ENCODE measurements around the gene PTPRN.

PTPRN gene

DNA sequence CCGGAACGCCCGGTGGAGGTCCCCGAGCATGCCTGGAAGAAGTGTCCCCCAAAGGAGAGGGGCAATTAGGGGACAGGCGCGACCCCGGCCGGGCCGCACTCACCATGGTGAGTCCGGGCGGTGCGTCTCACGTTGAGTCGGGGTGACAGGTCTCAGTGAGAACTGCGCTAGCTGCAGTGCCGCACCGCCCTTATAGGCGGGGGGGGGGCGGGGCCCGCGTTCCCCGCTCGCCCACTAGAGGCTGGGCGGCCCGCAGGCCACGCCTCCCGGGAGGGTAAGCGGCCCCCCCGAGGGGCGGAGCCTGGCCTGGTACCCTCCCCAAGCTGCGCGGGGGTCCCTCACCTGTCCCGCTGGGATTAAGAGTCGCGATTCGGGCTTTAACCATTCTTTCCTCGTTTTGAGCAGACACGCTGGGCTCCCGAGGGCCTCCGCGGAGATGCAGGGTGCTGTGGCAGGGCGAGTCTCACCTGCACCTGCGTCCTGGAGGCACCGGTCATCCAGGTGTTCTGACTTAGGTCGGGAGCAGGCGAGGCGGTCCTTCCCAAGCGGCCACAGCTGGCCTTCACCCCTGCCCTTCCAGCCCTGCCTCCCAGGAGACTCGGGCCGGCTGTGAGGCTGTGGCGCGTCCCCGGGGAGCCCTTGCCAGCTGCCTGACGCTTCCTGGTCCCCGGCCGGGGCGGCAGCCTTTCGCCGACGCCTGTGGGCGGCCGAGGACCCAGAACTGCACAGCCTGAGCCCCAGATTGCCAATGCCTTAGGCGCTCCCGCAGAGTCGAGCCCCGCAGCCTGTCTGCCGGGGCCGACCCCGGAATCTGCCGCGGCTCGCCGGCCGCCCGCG, 55.2 kb downstream of the PTPRN start, which contains the start of gene TUBA4A:
Gene TUBA4A, minus strand, starts transcription at position 166 of the 837 bp plus-strand sequence. Its CDS starts 60 bp downstream, at position 106.
- H3K27me3 ChIP-seq (ENCODE audit: control insufficient read depth, low read length): peaks cover 6% of the 10 kb centered on the region
- peaks cover 38% of the 10 kb centered on the region for H3K79me2 ChIP-seq (ENCODE audit: control insufficient read depth, low read length)
- H3K4me3 ChIP-seq (ENCODE audit: low read length): peak within 1 kb of the TSS; percentile 83
- H3K4me2 ChIP-seq (ENCODE audit: low read length): peak within 1 kb of the TSS; percentile 97
- H3K9me2 ChIP-seq (replicated peaks; ENCODE audit: control insufficient read depth, low read length): no peaks in the 10 kb centered on the region
- peaks cover 55% of the 10 kb centered on the region for H3K4me1 ChIP-seq (ENCODE audit: control insufficient read depth, low read length)
- no peaks in the 10 kb centered on the region for H3K9me3 ChIP-seq (ENCODE audit: control insufficient read depth, insufficient read depth, low read length)
- peaks cover 7% of the 10 kb centered on the region; the same call in 1 of the 2 replicates for H4K20me1 ChIP-seq (ENCODE audit: control insufficient read depth, insufficient read depth, low read depth, low read length)
- TF ChIP-seq EZH2phosphoT487 (IDR thresholded peaks at IDR 0.05; ENCODE audit: borderline replicate concordance, low read length): no peak
- TF ChIP-seq, protein P1, sequence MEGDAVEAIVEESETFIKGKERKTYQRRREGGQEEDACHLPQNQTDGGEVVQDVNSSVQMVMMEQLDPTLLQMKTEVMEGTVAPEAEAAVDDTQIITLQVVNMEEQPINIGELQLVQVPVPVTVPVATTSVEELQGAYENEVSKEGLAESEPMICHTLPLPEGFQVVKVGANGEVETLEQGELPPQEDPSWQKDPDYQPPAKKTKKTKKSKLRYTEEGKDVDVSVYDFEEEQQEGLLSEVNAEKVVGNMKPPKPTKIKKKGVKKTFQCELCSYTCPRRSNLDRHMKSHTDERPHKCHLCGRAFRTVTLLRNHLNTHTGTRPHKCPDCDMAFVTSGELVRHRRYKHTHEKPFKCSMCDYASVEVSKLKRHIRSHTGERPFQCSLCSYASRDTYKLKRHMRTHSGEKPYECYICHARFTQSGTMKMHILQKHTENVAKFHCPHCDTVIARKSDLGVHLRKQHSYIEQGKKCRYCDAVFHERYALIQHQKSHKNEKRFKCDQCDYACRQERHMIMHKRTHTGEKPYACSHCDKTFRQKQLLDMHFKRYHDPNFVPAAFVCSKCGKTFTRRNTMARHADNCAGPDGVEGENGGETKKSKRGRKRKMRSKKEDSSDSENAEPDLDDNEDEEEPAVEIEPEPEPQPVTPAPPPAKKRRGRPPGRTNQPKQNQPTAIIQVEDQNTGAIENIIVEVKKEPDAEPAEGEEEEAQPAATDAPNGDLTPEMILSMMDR (IDR thresholded peaks at IDR 0.05; ENCODE audit: low read depth, low read length, poor library complexity, severe bottlenecking): no peak
- H3K36me3 ChIP-seq (ENCODE audit: control insufficient read depth, low read length): peaks cover 36% of the 10 kb centered on the region
- peak within 1 kb of the TSS; percentile 62 for H3K27ac ChIP-seq (ENCODE audit: low read depth, low read length)
- H3F3A ChIP-seq (ENCODE audit: control insufficient read depth, insufficient read depth): peaks cover 24% of the 10 kb centered on the region

DNA sequence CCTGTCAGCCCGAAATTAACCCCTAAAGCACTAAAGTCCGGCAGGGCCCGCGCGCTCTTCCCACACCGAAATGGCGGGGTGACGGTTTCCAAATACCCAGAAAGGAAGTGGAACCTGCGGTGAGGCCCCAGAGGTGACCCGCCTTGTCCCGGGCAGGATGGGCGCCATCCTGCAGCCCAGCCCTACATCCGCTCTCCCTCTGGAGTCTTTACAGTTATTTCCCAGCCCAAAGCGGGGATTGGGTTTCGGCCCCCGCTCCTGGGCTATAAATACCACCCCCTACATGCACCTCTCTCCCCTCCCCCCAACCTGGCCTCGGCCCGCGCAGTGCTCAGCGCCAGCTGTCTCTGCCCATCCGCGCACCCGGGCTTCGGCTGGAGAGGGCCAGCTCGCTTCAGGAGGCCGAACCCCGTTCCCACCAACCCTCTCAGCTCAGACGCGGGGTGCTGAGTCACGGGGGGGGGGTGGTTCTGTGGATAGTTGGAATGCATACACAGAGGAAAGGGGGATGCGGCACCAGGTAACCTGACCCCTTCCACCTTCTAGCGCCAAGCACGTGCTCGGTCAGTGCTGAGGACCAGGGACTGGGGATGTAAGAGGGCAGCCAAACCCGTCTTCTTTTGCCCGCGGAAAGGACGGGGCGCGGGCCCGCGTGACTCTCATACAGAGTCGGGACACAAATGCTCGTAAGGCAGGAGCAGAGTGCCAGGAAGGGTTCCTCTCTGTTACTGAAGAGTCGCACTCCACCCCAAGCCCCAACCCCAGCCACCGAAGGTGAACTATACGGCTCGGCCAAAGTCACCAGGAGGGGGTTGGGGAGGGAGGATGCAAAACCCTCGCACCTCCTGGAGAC, 56.1 kb downstream of the PTPRN start, which contains the start of gene TUBA4B:
Gene TUBA4B, plus strand, starts transcription at position 344 of the 853 bp plus-strand sequence. Its CDS starts 165 bp downstream, at position 509.
- peaks cover 47% of the 10 kb centered on the region for H3K79me2 ChIP-seq (ENCODE audit: control insufficient read depth, low read length)
- H3K27ac ChIP-seq (ENCODE audit: low read depth, low read length): peak within 1 kb of the TSS; percentile 62
- H3K4me1 ChIP-seq (ENCODE audit: control insufficient read depth, low read length): peaks cover 63% of the 10 kb centered on the region
- peaks cover 27% of the 10 kb centered on the region for H3F3A ChIP-seq (ENCODE audit: control insufficient read depth, insufficient read depth)
- peak within 1 kb of the TSS; percentile 83 for H3K4me3 ChIP-seq (ENCODE audit: low read length)
- peak within 1 kb of the TSS; percentile 97 for H3K4me2 ChIP-seq (ENCODE audit: low read length)
- H3K9me3 ChIP-seq (ENCODE audit: control insufficient read depth, insufficient read depth, low read length): no peaks in the 10 kb centered on the region
- H3K9me2 ChIP-seq (replicated peaks; ENCODE audit: control insufficient read depth, low read length): no peaks in the 10 kb centered on the region
- peaks cover 44% of the 10 kb centered on the region for H3K36me3 ChIP-seq (ENCODE audit: control insufficient read depth, low read length)
- TF ChIP-seq, protein P1 (IDR thresholded peaks at IDR 0.05; ENCODE audit: low read depth, low read length, poor library complexity, severe bottlenecking): no peak
- no peak for TF ChIP-seq EZH2phosphoT487 (IDR thresholded peaks at IDR 0.05; ENCODE audit: borderline replicate concordance, low read length)
- H3K27me3 ChIP-seq (ENCODE audit: control insufficient read depth, low read length): peaks cover 6% of the 10 kb centered on the region
- H4K20me1 ChIP-seq (ENCODE audit: control insufficient read depth, insufficient read depth, low read depth, low read length): peaks cover 7% of the 10 kb centered on the region; the same call in 1 of the 2 replicates

DNA sequence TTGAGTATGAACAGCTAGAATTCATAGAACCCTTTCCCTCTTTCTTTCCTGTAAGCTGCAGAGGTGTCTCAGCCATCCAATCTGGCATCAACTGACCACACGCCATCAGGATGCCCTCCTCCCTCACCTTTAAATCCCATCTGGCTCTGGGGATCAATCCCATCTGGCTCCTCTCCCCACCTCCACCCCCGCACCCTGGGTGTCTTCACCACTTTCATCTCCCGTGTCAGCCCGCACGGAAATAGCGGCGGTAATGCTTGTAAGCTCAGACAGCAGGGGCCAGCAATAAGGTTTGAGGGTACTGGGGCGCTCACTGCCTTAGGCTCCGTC, 56.7 kb downstream of the PTPRN start:
- no peaks in the 10 kb centered on the region for H3K9me2 ChIP-seq (replicated peaks; ENCODE audit: control insufficient read depth, low read length)
- H3K27ac ChIP-seq (ENCODE audit: low read depth, low read length): peak overlapping the region; percentile 62
- peaks cover 53% of the 10 kb centered on the region for H3K79me2 ChIP-seq (ENCODE audit: control insufficient read depth, low read length)
- H3F3A ChIP-seq (ENCODE audit: control insufficient read depth, insufficient read depth): peaks cover 27% of the 10 kb centered on the region
- peak overlapping the region; percentile 83 for H3K4me3 ChIP-seq (ENCODE audit: low read length)
- TF ChIP-seq, protein P1 (IDR thresholded peaks at IDR 0.05; ENCODE audit: low read depth, low read length, poor library complexity, severe bottlenecking): no peak
- H3K4me2 ChIP-seq (ENCODE audit: low read length): peak overlapping the region; percentile 97
- peaks cover 69% of the 10 kb centered on the region for H3K4me1 ChIP-seq (ENCODE audit: control insufficient read depth, low read length)
- peaks cover 7% of the 10 kb centered on the region; the same call in 1 of the 2 replicates for H4K20me1 ChIP-seq (ENCODE audit: control insufficient read depth, insufficient read depth, low read depth, low read length)
- H3K9me3 ChIP-seq (ENCODE audit: control insufficient read depth, insufficient read depth, low read length): no peaks in the 10 kb centered on the region
- peaks cover 6% of the 10 kb centered on the region for H3K27me3 ChIP-seq (ENCODE audit: control insufficient read depth, low read length)
- H3K36me3 ChIP-seq (ENCODE audit: control insufficient read depth, low read length): peaks cover 50% of the 10 kb centered on the region
